HepG2 (cell line): ENCODE data around the gene PCDHB8. TPM values are rescaled to one million over a fixed set of nuclear protein-coding genes. Genes with fewer than 3 reads are reported as not detected.
"Not testable (repeated sequence)": the region's sequence is repeated elsewhere in the genome, so short reads cannot be mapped to it uniquely, and the experiment has no call there.

Experiments
- ATAC-seq: fragments of 200-7000 bp; cut with Tn5 transposase; 3 replicates; pipeline ENCODE4 v1.9.1; 2020; ENCODE audit warnings: mild to moderate bottlenecking, moderate library complexity
- BruUV-seq: library from RNA; stranded (reverse); fragments of 400-500 nt; replicated peaks from 2 replicates; lab custom pipeline; 2021; lab: Mats Ljungman, UMichigan
- CTCF ChIA-PET: fragments of 300-600 bp; formaldehyde crosslinking; extraction: SDS; loops from one replicate; lab custom pipeline; 2021; ENCODE audit warnings: low total read pairs, inconsistent platforms, low intra/inter-chr PET ratio; lab: Yijun Ruan, JAX
- POLR2A ChIA-PET: fragments of 350-600 bp; sonication (Branson Sonifier 250); formaldehyde crosslinking; loops from one replicate; lab custom pipeline; 2020; ENCODE audit warnings: antibody characterized with exemption, inconsistent platforms; lab: Yijun Ruan, JAX
- DNase-seq: peaks from one replicate; pipeline ENCODE4 v3.0.0-alpha.2; 2015; ENCODE audit warnings: low spot score
- FAIRE-seq: peaks from 3 replicates; lab custom pipeline; 2011; peaks lifted over from hg19 to GRCh38; lab: Jason Lieb, UNC
- H2AFZ ChIP-seq: one replicate; pipeline ENCODE4 v1.6.1; 2011; ENCODE audit warnings: low read length, inconsistent platforms
- H3K27ac ChIP-seq: fragments of 300-600 bp; 3 replicates; pipeline ENCODE4 v1.8.0; 2011; ENCODE audit warnings: mixed run types, mild to moderate bottlenecking, mixed read lengths, low read length, inconsistent platforms; ENCODE audit not compliant: insufficient read depth; ENCODE audit errors: extremely low read length
- H3K27me3 ChIP-seq, 2 experiments: fragments of 200-600 bp in 1 of 2; 2 replicates in 1 of 2; 3 replicates in 1 of 2; pipeline versions ENCODE4 v1.6.0 to v1.8.0; 2011; ENCODE audit warnings: low read length in 2 of 2, mild to moderate bottlenecking in 2 of 2, moderate library complexity in 2 of 2, inconsistent platforms in 1 of 2; ENCODE audit not compliant: insufficient read depth in 2 of 2, control insufficient read depth in 1 of 2
- H3K36me3 ChIP-seq, 2 experiments: fragments of 200-600 bp in 1 of 2; replicated peaks in 1 of 2; 2 replicates in 1 of 2; 3 replicates in 1 of 2; pipeline versions ENCODE4 v1.5.1 to v1.8.0; 2011; ENCODE audit warnings: low read length in 2 of 2, inconsistent platforms in 1 of 2; ENCODE audit not compliant: insufficient read depth in 2 of 2, control insufficient read depth in 1 of 2
- H3K4me1 ChIP-seq: 2 replicates; pipeline ENCODE4 v1.5.1; 2012; ENCODE audit warnings: low read length, inconsistent platforms; ENCODE audit not compliant: insufficient read depth
- H3K4me2 ChIP-seq: 2 replicates; pipeline ENCODE4 v1.6.0; 2011; ENCODE audit warnings: low read depth, low read length, inconsistent platforms
- H3K4me3 ChIP-seq, 3 experiments: fragments of 200-600 bp in 1 of 3; sonication (generic), shearing (Covaris generic) in 1 of 3; replicated peaks in 1 of 3; 2 replicates each; pipeline ENCODE4 v1.5.1; 2011 to 2016; ENCODE audit warnings: low read length in 3 of 3, inconsistent platforms in 2 of 3, low read depth in 2 of 3, mild to moderate bottlenecking in 2 of 3, control low read depth in 1 of 3, mixed read lengths in 1 of 3; ENCODE audit not compliant: insufficient read depth in 1 of 3
- H3K79me2 ChIP-seq: one replicate; pipeline ENCODE4 v1.6.1; 2011; ENCODE audit warnings: low read length, inconsistent platforms; ENCODE audit not compliant: insufficient read depth
- H3K9ac ChIP-seq: 2 replicates; pipeline ENCODE4 v1.6.0; 2011; ENCODE audit warnings: mild to moderate bottlenecking, low read depth, low read length, inconsistent platforms; ENCODE audit not compliant: insufficient read depth
- H3K9me3 ChIP-seq: 2 replicates; pipeline ENCODE4 v1.5.1; 2012; ENCODE audit warnings: mild to moderate bottlenecking, low read length
- H4K20me1 ChIP-seq: 2 replicates; pipeline ENCODE4 v1.6.0; 2011; ENCODE audit warnings: inconsistent platforms, mild to moderate bottlenecking, low read length, moderate library complexity; ENCODE audit not compliant: insufficient read depth
- ARID3A ChIP-seq: IDR thresholded peaks from 2 replicates; pipeline ENCODE4 v1.6.1; 2012; ENCODE audit warnings: low read depth, low read length, improper control_type of control experiment
- SNAPC2 ChIP-seq: sonication (generic); formaldehyde crosslinking; IDR thresholded peaks from 2 replicates; pipeline ENCODE4 v1.8.1; 2022; ENCODE audit warnings: mild to moderate bottlenecking, missing genetic modification reagents
- WGBS: methylation state at CpG from one replicate; pipeline ENCODE4 v1.1.6; 2017; ENCODE audit warnings: low lambda C conversion rate; 5-methylcytosine and 5-hydroxymethylcytosine counted together
- in situ Hi-C: cut with HindIII; loops from 2 replicates; pipeline ENCODE4 v1.10.0; 2017; ENCODE audit warnings: low pct_unique_long_range_greater_than_20kb; ENCODE audit not compliant: extremely low pct_ligation_motif_present
- intact Hi-C: fragments of 100-400 bp; cut with micrococcal nuclease; formaldehyde crosslinking; loops from one replicate; pipeline ENCODE4 v1.10.0; 2022; ENCODE audit not compliant: unreplicated experiment
- polyA plus RNA-seq, 8 experiments: library from polyadenylated mRNA; depleted of rRNA in 3 of 8; stranded (reverse) in 7 of 8; unstranded in 1 of 8; fragments of >200 nt; fragmentation: Illumina TruSeq in 4 of 8; extraction: Trizol in 4 of 8; gene quantifications; 2 replicates each; pipeline versions ENCODE4 v1.2.1 to v1.2.3, GENCODE V29; 2011 to 2016; ENCODE audit warnings: low read depth in 4 of 8, missing spikeins in 1 of 8, mixed read lengths in 1 of 8; ENCODE audit not compliant: insufficient read depth in 1 of 8
- total RNA-seq, 5 experiments: library from RNA; depleted of rRNA; stranded (reverse); fragments of >200 nt; fragmentation: Illumina TruSeq; extraction: Trizol; gene quantifications; 2 replicates each; pipeline ENCODE4 v1.2.3, GENCODE V29; 2016; ENCODE audit warnings: low read depth in 1 of 5

Gene PCDHB8
- total and polyA plus RNA-seq, 2 of the 13 experiments (the other 11 are each of a cell fraction or from before 2014, with no cell fraction given), result 0.26 to 0.82 TPM

GRCh38 chr5:141172381-141173204 is 5.0 kb upstream of the PCDHB8 start, which contains the start of gene PCDHB7 (continued):
- TF ChIP-seq SNAPC2 (CRISPR knock-in tag), result no peak
- 0 out of 2 replicates have a peak, but pooled peaks have one; percentile 23 for TF ChIP-seq ARID3A

DNA sequence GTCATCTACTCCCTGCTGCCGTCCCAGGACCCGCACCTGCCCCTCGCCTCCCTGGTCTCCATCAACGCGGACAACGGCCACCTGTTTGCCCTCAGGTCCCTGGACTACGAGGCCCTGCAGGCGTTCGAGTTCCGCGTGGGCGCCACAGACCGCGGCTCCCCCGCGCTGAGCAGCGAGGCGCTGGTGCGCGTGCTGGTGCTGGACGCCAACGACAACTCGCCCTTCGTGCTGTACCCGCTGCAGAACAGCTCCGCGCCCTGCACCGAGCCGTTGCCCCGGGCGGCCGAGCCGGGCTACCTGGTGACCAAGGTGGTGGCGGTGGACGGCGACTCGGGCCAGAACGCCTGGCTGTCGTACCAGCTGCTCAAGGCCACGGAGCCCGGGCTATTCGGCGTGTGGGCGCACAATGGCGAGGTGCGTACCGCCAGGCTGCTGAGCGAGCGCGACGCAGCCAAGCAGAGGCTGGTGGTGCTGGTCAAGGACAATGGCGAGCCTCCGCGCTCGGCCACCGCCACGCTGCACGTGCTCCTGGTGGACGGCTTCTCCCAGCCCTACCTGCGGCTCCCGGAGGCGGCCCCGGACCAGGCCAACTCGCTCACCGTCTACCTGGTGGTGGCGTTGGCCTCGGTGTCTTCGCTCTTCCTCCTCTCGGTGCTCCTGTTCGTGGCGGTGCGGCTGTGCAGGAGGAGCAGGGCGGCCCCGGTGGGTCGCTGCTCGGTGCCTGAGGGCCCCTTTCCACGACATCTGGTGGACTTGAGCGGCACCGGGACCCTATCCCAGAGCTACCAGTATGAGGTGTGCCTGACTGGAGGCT is 3.1 kb upstream of the PCDHB8 start:
- ATAC-seq, H3K4me3 ChIP-seq, H3K27me3 ChIP-seq, BruUV-seq, H3K79me2 ChIP-seq, H3K27ac ChIP-seq, POLR2A ChIA-PET, FAIRE-seq, H4K20me1 ChIP-seq, H3K4me2 ChIP-seq, intact Hi-C loops, H2AFZ ChIP-seq, CTCF ChIA-PET, H3K9me3 ChIP-seq, H3K4me1 ChIP-seq, H3K9ac ChIP-seq, H3K36me3 ChIP-seq, in situ Hi-C loops, DNase-seq: not testable (repeated sequence)
- WGBS, result 79% methylated on average over 33 of the region's 79 CpGs
